GM12878 (cell line): ENCODE results near the gene SEMA6C. TPM values are rescaled to one million over a fixed set of nuclear protein-coding genes. Genes with fewer than 3 reads are reported as not detected.
A peak's percentile ranks its signal among the peaks of the same experiment; 100 is the strongest.

ENCODE experiments used
- ATAC-seq: fragments of 200-7000 bp; cut with Tn5 transposase; 3 replicates; pipeline ENCODE4 v1.9.1; 2020; ENCODE audit warnings: mild to moderate bottlenecking, moderate library complexity
- BruUV-seq: library from RNA; stranded (reverse); fragments of 400-500 nt; replicated peaks from 2 replicates; lab custom pipeline; 2021; lab: Mats Ljungman, UMichigan
- CTCF ChIA-PET: fragments of 300-600 bp; sonication (Branson Sonifier 250); formaldehyde crosslinking; extraction: SDS; loops from one replicate; lab custom pipeline; 2021; ENCODE audit warnings: inconsistent platforms; lab: Yijun Ruan, JAX
- POLR2A ChIA-PET: fragments of 350-600 bp; formaldehyde crosslinking; extraction: SDS; loops from one replicate; lab custom pipeline; 2021; ENCODE audit warnings: inconsistent platforms; lab: Charles Lee
- RAD21 ChIA-PET: fragments of 300-600 bp; sonication (Branson Sonifier 250); formaldehyde crosslinking; loops from one replicate; lab custom pipeline; 2023; ENCODE audit warnings: antibody characterized with exemption; ENCODE audit not compliant: unreplicated experiment; lab: Charles Lee
- SMC1A ChIA-PET: fragments of 300-600 bp; sonication (Branson Sonifier 250); formaldehyde crosslinking; loops from one replicate; lab custom pipeline; 2023; ENCODE audit not compliant: unreplicated experiment, uncharacterized antibody; lab: Charles Lee
- DNase-seq: peaks from one replicate; pipeline ENCODE4 v3.0.0-alpha.2; 2011; ENCODE audit warnings: low read depth, low spot score
- FAIRE-seq: peaks from 3 replicates; lab custom pipeline; 2011; peaks lifted over from hg19 to GRCh38; lab: Jason Lieb, UNC
- H2AFZ ChIP-seq: 2 replicates; pipeline ENCODE4 v1.6.0; 2011; ENCODE audit warnings: low read depth, low read length, control low read depth; ENCODE audit not compliant: control insufficient read depth
- H3K27ac ChIP-seq: 2 replicates; pipeline ENCODE4 v1.5.1; 2011; ENCODE audit warnings: control low read depth; ENCODE audit not compliant: control insufficient read depth, insufficient read depth
- H3K27me3 ChIP-seq, 2 experiments: replicated peaks in 1 of 2; 2 replicates each; pipeline versions ENCODE4 v1.6.0 to v1.6.1; 2011; ENCODE audit warnings: low read length in 1 of 2; ENCODE audit not compliant: control insufficient read depth in 2 of 2, insufficient read depth in 2 of 2
- H3K36me3 ChIP-seq, 2 experiments: 2 replicates each; pipeline ENCODE4 v1.5.1; 2011; ENCODE audit warnings: low read length in 1 of 2; ENCODE audit not compliant: control insufficient read depth in 2 of 2, insufficient read depth in 2 of 2
- H3K4me1 ChIP-seq: 2 replicates; pipeline ENCODE4 v1.6.1; 2011; ENCODE audit warnings: mild to moderate bottlenecking, low read length, moderate library complexity, mixed read lengths; ENCODE audit not compliant: control insufficient read depth, insufficient read depth
- H3K4me2 ChIP-seq: 2 replicates; pipeline ENCODE4 v1.6.0; 2011; ENCODE audit warnings: control low read depth; ENCODE audit not compliant: control insufficient read depth, insufficient read depth
- H3K4me3 ChIP-seq: fragments of 200-600 bp; sonication (generic); 2 replicates; pipeline ENCODE4 v1.5.1; 2016
- H3K79me2 ChIP-seq: 2 replicates; pipeline ENCODE4 v1.6.0; 2011; ENCODE audit warnings: low read length; ENCODE audit not compliant: control insufficient read depth, insufficient read depth
- H3K9ac ChIP-seq: 2 replicates; pipeline ENCODE4 v1.8.0; 2011; ENCODE audit warnings: low read length, control low read depth, mixed read lengths; ENCODE audit not compliant: control insufficient read depth, insufficient read depth
- H3K9me3 ChIP-seq: replicated peaks from 3 replicates; pipeline ENCODE4 v1.5.1; 2011; ENCODE audit warnings: mild to moderate bottlenecking, low read length; ENCODE audit not compliant: control insufficient read depth, insufficient read depth
- H4K20me1 ChIP-seq: 2 replicates; pipeline ENCODE4 v1.6.0; 2011; ENCODE audit not compliant: control insufficient read depth, insufficient read depth
- ASH2L ChIP-seq: fragments of 300-600, 200-600 bp; sonication (generic); IDR thresholded peaks from 2 replicates; pipeline ENCODE4 v1.6.1; 2017; ENCODE audit warnings: low read depth, mild to moderate bottlenecking, borderline replicate concordance
- ATF3 ChIP-seq: IDR thresholded peaks from 2 replicates; pipeline ENCODE4 v1.6.1; 2011; ENCODE audit warnings: low read depth, mild to moderate bottlenecking, low read length, moderate library complexity, borderline replicate concordance; ENCODE audit errors: extremely low read depth
- GATAD2B ChIP-seq: fragments of 450-650 bp; conservative IDR thresholded peaks from 2 replicates; pipeline ENCODE4 v1.6.1; 2017; ENCODE audit warnings: low read depth, mild to moderate bottlenecking, moderate library complexity
- HDAC6 ChIP-seq: fragments of 200-600 bp; sonication (generic); IDR thresholded peaks from one replicate; pipeline ENCODE4 v1.8.0; 2017; ENCODE audit warnings: antibody characterized with exemption; ENCODE audit not compliant: unreplicated experiment
- KLF5 ChIP-seq: fragments of 450-650 bp; IDR thresholded peaks from 2 replicates; pipeline ENCODE4 v1.6.1; 2014; ENCODE audit warnings: mild to moderate bottlenecking; ENCODE audit not compliant: partially characterized antibody
- MLLT1 ChIP-seq: fragments of 450-650 bp; IDR thresholded peaks from 2 replicates; pipeline ENCODE4 v1.6.1; 2016; ENCODE audit warnings: mild to moderate bottlenecking
- NFIC ChIP-seq: IDR thresholded peaks from 2 replicates; pipeline ENCODE4 v1.6.1; 2012; ENCODE audit warnings: low read depth, mild to moderate bottlenecking, inconsistent platforms, low read length, moderate library complexity
- NFXL1 ChIP-seq: fragments of 450-650 bp; IDR thresholded peaks from 2 replicates; pipeline ENCODE4 v1.6.1; 2017; ENCODE audit warnings: antibody characterized with exemption, mild to moderate bottlenecking, borderline replicate concordance
- NFYA ChIP-seq: IDR thresholded peaks from 2 replicates; pipeline ENCODE4 v1.6.1; 2011; ENCODE audit warnings: low read depth, mild to moderate bottlenecking, low read length, improper control_type of control experiment, borderline replicate concordance
- NR2F1 ChIP-seq: fragments of 450-650 bp; conservative IDR thresholded peaks from 2 replicates; pipeline ENCODE4 v1.6.1; 2017; ENCODE audit warnings: mild to moderate bottlenecking
- NRF1 ChIP-seq: conservative IDR thresholded peaks from 2 replicates; pipeline ENCODE4 v1.6.1; 2011; ENCODE audit warnings: mild to moderate bottlenecking, low read depth, low read length, improper control_type of control experiment
- PKNOX1 ChIP-seq: fragments of 450-650 bp; IDR thresholded peaks from 2 replicates; pipeline ENCODE4 v1.6.1; 2016; ENCODE audit warnings: mild to moderate bottlenecking
- POLR2AphosphoS5 ChIP-seq: IDR thresholded peaks from 2 replicates; pipeline ENCODE4 v1.6.1; 2011; ENCODE audit warnings: mild to moderate bottlenecking, low read length, inconsistent platforms
- RFX5 ChIP-seq: IDR thresholded peaks from 2 replicates; pipeline ENCODE4 v1.6.1; 2011; ENCODE audit warnings: low read depth, low read length, improper control_type of control experiment
- TAF1 ChIP-seq: IDR thresholded peaks from 2 replicates; pipeline ENCODE4 v1.6.1; 2011; ENCODE audit warnings: mild to moderate bottlenecking, low read depth, low read length, borderline replicate concordance
- TCF3 ChIP-seq: IDR thresholded peaks from 2 replicates; pipeline ENCODE4 v1.6.1; 2012; ENCODE audit warnings: low read depth, mild to moderate bottlenecking, low read length, borderline replicate concordance; ENCODE audit not compliant: insufficient read depth
- USF2 ChIP-seq: IDR thresholded peaks from 2 replicates; pipeline ENCODE4 v1.6.1; 2011; ENCODE audit warnings: low read depth, low read length, improper control_type of control experiment, borderline replicate concordance
- ZSCAN29 ChIP-seq: fragments of 450-650 bp; IDR thresholded peaks from 2 replicates; pipeline ENCODE4 v1.6.1; 2017; ENCODE audit warnings: mild to moderate bottlenecking, moderate library complexity
- WGBS: methylation state at CpG from one replicate; pipeline ENCODE4 v1.1.6; 2016; ENCODE audit warnings: low lambda C conversion rate; ENCODE audit not compliant: insufficient replicate concordance, insufficient coverage; ENCODE audit errors: missing lambda C conversion rate; 5-methylcytosine and 5-hydroxymethylcytosine counted together
- in situ Hi-C: fragments of 300-500 bp; cut with MboI; formaldehyde crosslinking; loops from 9 replicates; pipeline ENCODE4 v1.14.3; 2018; ENCODE audit warnings: mixed read lengths
- intact Hi-C: fragments of 100-400 bp; cut with micrococcal nuclease; formaldehyde crosslinking; loops from one replicate; pipeline ENCODE4 v1.14.2; 2022; ENCODE audit not compliant: unreplicated experiment
- polyA plus RNA-seq, 11 experiments: library from polyadenylated mRNA; depleted of rRNA in 4 of 11; unstranded in 6 of 11; stranded (reverse) in 5 of 11; fragments of >200 nt; fragmentation: Nextera tagmentation in 4 of 11; fragmentation: Illumina TruSeq in 1 of 11; extraction: Ambion mirVana in 4 of 11; extraction: Trizol in 1 of 11; gene quantifications; 1 replicate in 1 of 11; 2 replicates in 10 of 11; pipeline versions ENCODE4 v1.2.1 to v1.2.3, GENCODE V29; 2011 to 2016; ENCODE audit warnings: inconsistent platforms in 2 of 11, missing spikeins in 2 of 11, low read depth in 1 of 11
- total RNA-seq, 4 experiments: library from RNA; depleted of rRNA in 3 of 4; stranded (reverse); fragments of >200 nt in 3 of 4; fragmentation: Illumina TruSeq in 1 of 4; extraction: Trizol in 1 of 4; gene quantifications; 2 replicates each; pipeline versions ENCODE4 v1.2.1 to v1.2.3, GENCODE V29; 2013 to 2021

Gene SEMA6C
- total and polyA plus RNA-seq, 10 of the 15 experiments (the other 5 are each of a cell fraction or from before 2014, with no cell fraction given): 0.13 to 2.2 (median 0.29) TPM; not detected in 1

GRCh38 chr1:151189637-151190445 lies 43.4 kb upstream of the SEMA6C start, which contains the start of gene VPS72:
Gene VPS72 (minus strand): TSS chr1:151190197. CDS start chr1:151190121, 76 bp downstream.
- ATAC-seq: peak; percentile 92
- H3K9ac ChIP-seq: peak within 1 kb of the TSS; percentile 86
- H3K27me3 ChIP-seq: no peaks in the 10 kb centered on the region
- ChIA-PET POLR2A (interaction anchor here (0.7 to 2.6 kb wide), 17 partner anchors 9 to 210 kb away, joined by 3 to 16 read pairs (median 3); partner anchors contain the start of genes LYSMD1, MLLT11, PI4KB and PIP5K1A), RAD21 (interaction anchor here (0.9 to 2.7 kb wide), 12 partner anchors 11 to 209 kb away, joined by 3 to 20 read pairs (median 5); partner anchors contain the start of genes MINDY1, PI4KB, PSMB4 and PSMD4), SMC1A (interaction anchor here (0.6 to 3.2 kb wide), 8 partner anchors 24 to 92 kb away, joined by 3 to 12 read pairs (median 4); partner anchors contain the start of genes LYSMD1, SCNM1, TNFAIP8L2 and ZNF687), CTCF (interaction anchor here (0.6 to 4.2 kb wide), 12 partner anchors 15 to 649 kb away, joined by 3 to 38 read pairs (median 4); partner anchors contain the start of genes LYSMD1, PSMD4, SCNM1 and TNFAIP8L2)
- DNase-seq: peak; percentile 72
- peak within 1 kb of the TSS; percentile 76 for H3K4me3 ChIP-seq
- peaks cover 4% of the 10 kb centered on the region; the same call in 1 of the 2 replicates for H3K4me1 ChIP-seq
- intact Hi-C loops (loop anchor here (2.0 kb wide), 1 partner anchor 91 kb away; no protein-coding TSS in a partner anchor), in situ Hi-C loops (loop anchor here (5.0 kb wide), 1 partner anchor 152 kb away; no protein-coding TSS in a partner anchor)
- H4K20me1 ChIP-seq: no peaks in the 10 kb centered on the region
- H3K9me3 ChIP-seq: no peaks in the 10 kb centered on the region
- H3K36me3 ChIP-seq: peaks cover 0 to 6% of the 10 kb centered on the region in 2 experiments; a peak in 2 of 4 replicates
- peaks cover 24% of the 10 kb centered on the region for H3K79me2 ChIP-seq
- H2AFZ ChIP-seq: peak within 1 kb of the TSS; percentile 82
- no TSS peak for BruUV-seq
- peak within 1 kb of the TSS; percentile 87 for H3K27ac ChIP-seq
- peak; percentile 38 for FAIRE-seq
- under 1% methylated on average over 37 of the region's 42 CpGs for WGBS
- peak within 1 kb of the TSS; percentile 91 for H3K4me2 ChIP-seq
- TF ChIP-seq NR2F1: no peak; the same call in 1 of the 2 replicates
- TF ChIP-seq HDAC6: no peak
- no peak for TF ChIP-seq USF2
- 0 out of 2 replicates have a peak, but pooled peaks have one; percentile 33 for TF ChIP-seq ASH2L
- peak; percentile 19; the same call in 1 of the 2 replicates for TF ChIP-seq NRF1
- peak; percentile 94 for TF ChIP-seq TAF1
- TF ChIP-seq PKNOX1: no peak
- no peak for TF ChIP-seq NFYA
- TF ChIP-seq ZSCAN29: no peak
- peak; percentile 100 for TF ChIP-seq MLLT1
- TF ChIP-seq KLF5: peak; percentile 82
- TF ChIP-seq NFIC: no peak
- TF ChIP-seq GATAD2B: peak; percentile 63; the same call in 1 of the 2 replicates
- no peak for TF ChIP-seq NFXL1
- peak; percentile 88 for TF ChIP-seq POLR2AphosphoS5
- no peak for TF ChIP-seq ATF3
- TF ChIP-seq RFX5: no peak
- TF ChIP-seq TCF3: peak; percentile 91
